ENCODE measurements around the gene MRPL36.

Gene MRPL36

GRCh38 chr5:1762883-1763547 is 36.6 kb downstream of the MRPL36 start:
- DNase-seq: no peak

GRCh38 chr5:1762121-1762882 is 37.3 kb downstream of the MRPL36 start:
- DNase-seq: no peak

GRCh38 chr5:1761453-1761755 is 38.2 kb downstream of the MRPL36 start:
- no peak for DNase-seq

GRCh38 chr5:1760656-1761452 is 38.8 kb downstream of the MRPL36 start:
- DNase-seq: no peak

- DNase-seq: no peak
These were observed 39.4 kb downstream of the MRPL36 start for GRCh38 chr5:1760231-1760630.

- no peak for DNase-seq
These were observed 40.2 kb downstream of the MRPL36 start for GRCh38 chr5:1759378-1759970.

- no peak for DNase-seq
These were observed 41.1 kb downstream of the MRPL36 start for GRCh38 chr5:1758574-1758973.

- no peak for DNase-seq
These were observed 42.1 kb downstream of the MRPL36 start for GRCh38 chr5:1757511-1757910.

- DNase-seq: no peak
These were observed 43.2 kb downstream of the MRPL36 start for GRCh38 chr5:1756481-1756880.

GRCh38 chr5:1755321-1755949 is 44.2 kb downstream of the MRPL36 start:
- no peak for DNase-seq

GRCh38 chr5:1754531-1755220 is 45.0 kb downstream of the MRPL36 start:
- no peak for DNase-seq

GRCh38 chr5:1753490-1753889 is 46.1 kb downstream of the MRPL36 start:
- DNase-seq: no peak

GRCh38 chr5:1752881-1753280 is 46.8 kb downstream of the MRPL36 start:
- DNase-seq: no peak

- DNase-seq: no peak
These were observed 47.5 kb downstream of the MRPL36 start for GRCh38 chr5:1751864-1752822.

GRCh38 chr5:1751026-1751863 is 48.4 kb downstream of the MRPL36 start:
- no peak for DNase-seq

GRCh38 chr5:1750469-1750868 is 49.2 kb downstream of the MRPL36 start:
- DNase-seq: no peak

- no peak for DNase-seq
These were observed 50.1 kb downstream of the MRPL36 start for GRCh38 chr5:1749346-1750124.

- DNase-seq: no peak
These were observed 50.8 kb downstream of the MRPL36 start for GRCh38 chr5:1748845-1749244.

All from suppressor macrophage treated with lipopolysaccharide for 4 hours (primary cell).